ENCODE results near the gene IQGAP1.

IQGAP1 gene

DNA sequence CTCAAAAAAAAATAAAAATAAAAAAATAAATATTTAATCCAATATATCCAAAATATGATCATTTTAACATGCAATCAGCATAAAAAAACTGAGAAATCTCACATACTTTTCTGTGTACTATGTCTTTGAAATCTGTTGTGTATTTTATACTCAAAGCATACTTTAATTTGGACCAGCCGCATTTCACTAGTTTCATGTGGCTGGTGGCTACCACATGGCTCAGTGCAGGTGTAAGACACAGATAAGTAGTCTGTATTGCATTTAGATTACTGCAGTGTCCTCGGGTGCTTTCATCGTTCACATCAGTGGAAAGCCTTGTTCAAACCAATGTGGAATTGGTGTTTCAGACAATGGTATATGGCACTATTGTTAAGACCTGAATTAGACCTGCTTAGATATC, 152.7 kb downstream of the IQGAP1 start:
- DNase-seq: no peak

DNA sequence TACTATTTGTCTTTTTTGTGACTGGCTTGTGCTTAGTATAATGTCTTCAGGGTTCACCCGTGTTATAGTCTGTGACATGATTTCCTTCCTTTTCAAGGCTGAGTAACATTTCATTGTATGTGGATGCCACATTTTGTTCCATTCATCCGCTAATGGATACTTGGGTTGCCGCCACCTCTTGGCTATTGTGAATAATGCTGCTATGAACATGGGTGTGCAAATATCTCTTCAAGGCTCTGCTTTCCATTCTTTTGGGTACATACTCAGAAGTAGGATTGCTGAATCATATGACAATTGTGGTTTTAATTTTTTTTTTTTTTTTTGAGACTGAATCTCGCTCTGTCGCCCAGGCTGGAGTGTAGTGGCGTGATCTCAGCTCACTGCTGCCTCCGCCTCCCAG, 157.1 kb downstream of the IQGAP1 start:
- no peak for DNase-seq

DNA sequence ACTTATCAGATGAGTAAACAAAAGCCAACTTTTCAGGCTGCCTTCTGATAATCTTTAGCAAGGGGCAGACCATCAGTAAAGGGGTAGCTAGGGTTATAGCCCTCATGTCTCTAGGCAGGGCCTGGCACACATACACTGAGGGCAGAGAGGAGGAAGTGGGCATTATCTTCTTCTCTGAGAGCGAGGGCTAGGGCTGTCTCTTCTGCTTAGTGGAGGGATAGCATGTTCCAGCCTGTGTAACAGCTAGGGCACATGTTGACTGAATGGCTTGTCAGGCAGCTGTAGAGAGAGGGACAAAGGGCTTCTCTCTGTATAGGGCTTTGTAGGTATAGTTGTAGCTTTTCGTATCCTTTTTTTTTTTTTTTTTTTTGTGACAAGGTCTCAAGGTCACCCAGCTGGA, 159.5 kb downstream of the IQGAP1 start:
- DNase-seq: no peak

DNA sequence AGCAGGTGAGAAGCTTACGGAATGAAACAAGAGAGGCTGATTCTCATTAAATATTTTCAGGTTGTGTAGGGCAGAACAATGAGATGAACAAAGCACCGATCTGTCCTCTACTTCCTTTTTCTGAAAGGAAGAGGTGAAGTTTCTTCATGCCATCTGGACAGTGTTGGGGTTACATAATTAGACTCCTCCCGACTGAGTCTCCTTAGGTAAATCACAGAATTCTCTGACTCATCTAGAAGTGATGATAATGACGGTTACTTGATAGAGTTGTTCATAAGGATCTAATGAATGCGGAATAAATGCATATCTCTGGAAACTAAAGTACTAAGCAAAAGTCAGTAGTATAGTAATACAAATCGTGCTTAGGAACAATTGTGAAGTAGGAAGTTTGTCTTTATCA, 162.9 kb downstream of the IQGAP1 start:
- no peak for DNase-seq

Data from stimulated activated CD8-positive, alpha-beta memory T cell treated with anti-CD3 and anti-CD28 coated beads, Interleukin-4, amount 100 ng/mL, for 48 hours (primary cell).